Breast epithelium (tissue), 4 donors: ENCODE results near the gene MT1HL1. TPM values are rescaled to one million over a fixed set of nuclear protein-coding genes. Genes with fewer than 3 reads are reported as not detected.

ENCODE experiments used
- DNase-seq, 2 donors: peaks; one replicate each; pipeline ENCODE4 v3.0.0-alpha.2; 2019; ENCODE audit warnings: low spot score in 2 of 2
- H3K27ac ChIP-seq, 2 donors: fragments of 200-600 bp; sonication (generic) in 1 of 2; one replicate each; pipeline ENCODE4 v1.5.1; 2016 to 2019; ENCODE audit warnings: mild to moderate bottlenecking in 1 of 2
- H3K27me3 ChIP-seq, 2 donors: fragments of 200-600 bp; sonication (generic) in 1 of 2; one replicate each; pipeline versions ENCODE4 v1.5.1 to v1.6.0; 2017 to 2019; ENCODE audit warnings: control low read depth in 1 of 2, mild to moderate bottlenecking in 1 of 2
- H3K36me3 ChIP-seq: fragments of 200-600 bp; one replicate; pipeline ENCODE4 v1.5.1; 2019
- H3K4me1 ChIP-seq, 2 donors: fragments of 200-600 bp; sonication (generic); one replicate each; pipeline ENCODE4 v1.5.1; 2016 to 2019; ENCODE audit warnings: control low read depth in 1 of 2
- H3K4me3 ChIP-seq, 3 donors: fragments of 200-600 bp; sonication (generic); 1 replicate in 2 of 3; 2 replicates in 1 of 3; pipeline ENCODE4 v1.5.1; 2016 to 2019; ENCODE audit warnings: mild to moderate bottlenecking in 3 of 3, moderate library complexity in 2 of 3
- H3K9me3 ChIP-seq, 2 donors: fragments of 200-600 bp; sonication (generic) in 1 of 2; one replicate each; pipeline ENCODE4 v1.5.1; 2016 to 2019; ENCODE audit warnings: control low read depth in 1 of 2
- CTCF ChIP-seq, 3 donors: fragments of 450-650 bp; IDR thresholded peaks; one replicate each; pipeline ENCODE4 v1.5.1; 2016 to 2017; ENCODE audit warnings: antibody characterized with exemption in 3 of 3, mild to moderate bottlenecking in 3 of 3, moderate library complexity in 3 of 3
- POLR2A ChIP-seq: fragments of 450-650 bp; IDR thresholded peaks from one replicate; pipeline ENCODE4 v1.6.1; 2016; ENCODE audit warnings: antibody characterized with exemption, mild to moderate bottlenecking, moderate library complexity
- POLR2AphosphoS5 ChIP-seq, 3 donors: sonication (generic); formaldehyde crosslinking; IDR thresholded peaks; one replicate each; pipeline ENCODE4 v1.6.1; 2017; ENCODE audit warnings: antibody characterized with exemption in 3 of 3
- intact Hi-C: fragments of 100-400 bp; cut with DNase I; formaldehyde crosslinking; loops from one replicate; pipeline ENCODE4 v1.15.1; 2023; ENCODE audit warnings: low total_unique reads
- total RNA-seq, 3 donors: library from RNA; depleted of rRNA; stranded (reverse); fragments of >200 nt; gene quantifications; one replicate each; pipeline ENCODE4 v1.1.0, GENCODE V29; 2016

Gene MT1HL1
- total RNA-seq, 3 donors from 2014 or later, result not detected

GRCh38 chr1:237011432-237011831, 7.2 kb upstream of the MT1HL1 start:
- no peak for TF ChIP-seq POLR2A
- Histone ChIP-seq H3K27me3 (no peaks in the 10 kb centered on the region), H3K4me3 (no peak overlapping the region), H3K27ac (no peak overlapping the region), H3K4me1 (no peaks in the 10 kb centered on the region), H3K9me3 (no peaks in the 10 kb centered on the region), H3K36me3 (no peaks in the 10 kb centered on the region)
- intact Hi-C loops, result no loop called here
- no peak for DNase-seq

GRCh38 chr1:237009611-237010010, 5.4 kb upstream of the MT1HL1 start:
- no peaks in the 10 kb centered on the region for H3K27me3 ChIP-seq
- no peaks in the 10 kb centered on the region for H3K4me1 ChIP-seq
- intact Hi-C loops, result no loop called here
- H3K36me3 ChIP-seq, result no peaks in the 10 kb centered on the region
- no peak for DNase-seq
- no peak for TF ChIP-seq CTCF (IDR thresholded peaks at IDR 0.05)
- H3K9me3 ChIP-seq, result no peaks in the 10 kb centered on the region
- H3K27ac ChIP-seq, result no peak overlapping the region
- no peak overlapping the region for H3K4me3 ChIP-seq

- H3K36me3 ChIP-seq, result no peaks in the 10 kb centered on the region
- H3K4me3 ChIP-seq, result no peak overlapping the region
- no peaks in the 10 kb centered on the region for H3K27me3 ChIP-seq
- no peak for DNase-seq
- intact Hi-C loops, result no loop called here
- TF ChIP-seq CTCF (IDR thresholded peaks at IDR 0.05) (no peak), POLR2AphosphoS5 (IDR thresholded peaks at IDR 0.05) (no peak), POLR2A (no peak)
- H3K27ac ChIP-seq, result no peak overlapping the region
- H3K9me3 ChIP-seq, result no peaks in the 10 kb centered on the region
- H3K4me1 ChIP-seq, result no peaks in the 10 kb centered on the region
These were observed 3.1 kb upstream of the MT1HL1 start for GRCh38 chr1:237007147-237007881.

- intact Hi-C loops, result no loop called here
- Histone ChIP-seq H3K4me3 (no peak overlapping the region), H3K36me3 (no peaks in the 10 kb centered on the region), H3K9me3 (no peaks in the 10 kb centered on the region), H3K27me3 (no peaks in the 10 kb centered on the region), H3K27ac (no peak overlapping the region), H3K4me1 (no peaks in the 10 kb centered on the region)
- no peak for DNase-seq
- no peak for TF ChIP-seq POLR2A
These were observed 1.4 kb upstream of the MT1HL1 start for GRCh38 chr1:237005674-237006073.

- Histone ChIP-seq H3K27ac (no peak overlapping the region), H3K27me3 (no peaks in the 10 kb centered on the region), H3K36me3 (no peaks in the 10 kb centered on the region), H3K4me1 (no peaks in the 10 kb centered on the region), H3K9me3 (no peaks in the 10 kb centered on the region), H3K4me3 (no peak overlapping the region)
- no peak for TF ChIP-seq POLR2A
- TF ChIP-seq POLR2AphosphoS5 (IDR thresholded peaks at IDR 0.05), result no peak
- no peak for TF ChIP-seq CTCF (IDR thresholded peaks at IDR 0.05)
- intact Hi-C loops, result no loop called here
- DNase-seq, result no peak
These were observed 725 bp downstream of the MT1HL1 start for GRCh38 chr1:237003516-237003915.

GRCh38 chr1:237000191-237000590, 4.0 kb downstream of the MT1HL1 start:
- DNase-seq, result no peak
- Histone ChIP-seq H3K36me3 (no peaks in the 10 kb centered on the region), H3K27ac (no peak overlapping the region), H3K27me3 (no peaks in the 10 kb centered on the region), H3K4me1 (no peaks in the 10 kb centered on the region), H3K9me3 (no peaks in the 10 kb centered on the region), H3K4me3 (no peak overlapping the region)
- TF ChIP-seq CTCF (IDR thresholded peaks at IDR 0.05) (no peak), POLR2AphosphoS5 (IDR thresholded peaks at IDR 0.05) (no peak), POLR2A (no peak)
- intact Hi-C loops, result no loop called here
